ENCODE results near the gene WWOX. TPM values are rescaled to one million over a fixed set of nuclear protein-coding genes. Genes with fewer than 3 reads are reported as not detected.

WWOX gene
- total RNA-seq, 2 donors from 2014 or later, result 10.6 to 13.1 TPM

GRCh38 chr16:79104567-79104966, 1005.1 kb downstream of the WWOX start:
- ATAC-seq (no peak), DNase-seq (no peak)
- intact Hi-C loops (cut with DNase I, micrococcal nuclease), result no loop called here

DNA sequence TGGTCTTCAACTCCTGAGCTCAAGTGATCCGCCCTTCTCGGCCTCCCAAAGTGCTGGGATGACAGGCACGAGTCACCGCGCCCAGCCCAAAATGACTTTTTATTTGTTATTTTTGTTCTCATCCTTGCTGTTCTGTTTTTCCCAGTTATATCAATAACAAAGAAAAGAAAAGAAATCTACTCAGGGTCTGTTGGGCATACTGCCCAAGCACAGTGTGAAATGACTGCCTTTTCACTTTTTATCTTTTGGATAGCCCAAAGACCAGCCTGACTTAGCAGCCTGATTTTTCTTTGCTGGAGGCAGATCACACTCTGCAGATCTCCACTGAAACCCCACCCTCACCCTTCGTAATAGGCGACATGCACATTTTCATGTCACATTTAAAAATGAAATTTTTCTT, 1007.8 kb downstream of the WWOX start:
- intact Hi-C loops (cut with DNase I, micrococcal nuclease), result no loop called here
- DNase-seq (no peak), ATAC-seq (no peak)

DNA sequence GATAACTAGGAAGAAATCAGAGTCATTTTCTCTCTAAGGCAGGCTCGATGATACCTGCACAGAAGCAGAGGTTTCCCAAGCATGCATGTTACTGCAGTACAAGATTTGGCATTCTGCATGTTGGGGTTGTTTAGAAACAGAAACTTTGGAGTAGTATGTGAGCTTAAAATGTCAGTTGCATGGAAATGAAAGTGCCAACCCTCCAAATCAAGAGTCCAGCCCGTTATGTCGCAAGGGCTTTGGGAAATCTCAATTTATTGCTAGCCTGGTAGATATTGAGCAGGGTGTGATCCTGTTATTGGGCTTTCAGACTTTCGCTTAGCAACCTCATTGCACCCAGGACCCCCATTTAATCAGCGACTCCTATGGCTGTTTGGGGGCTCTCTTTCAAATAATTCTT, 1010.3 kb downstream of the WWOX start:
- ATAC-seq, result no peak
- intact Hi-C loops (cut with DNase I, micrococcal nuclease), result no loop called here
- no peak for DNase-seq

- ATAC-seq, result no peak
- DNase-seq, result no peak
- intact Hi-C loops (cut with DNase I, micrococcal nuclease), result no loop called here
Measured at GRCh38 chr16:79110242-79110641, 1010.8 kb downstream of the WWOX start.

- no peak for ATAC-seq
- DNase-seq, result no peak
- intact Hi-C loops (cut with DNase I, micrococcal nuclease), result no loop called here
Measured at GRCh38 chr16:79110953-79111352, 1011.5 kb downstream of the WWOX start.

DNA sequence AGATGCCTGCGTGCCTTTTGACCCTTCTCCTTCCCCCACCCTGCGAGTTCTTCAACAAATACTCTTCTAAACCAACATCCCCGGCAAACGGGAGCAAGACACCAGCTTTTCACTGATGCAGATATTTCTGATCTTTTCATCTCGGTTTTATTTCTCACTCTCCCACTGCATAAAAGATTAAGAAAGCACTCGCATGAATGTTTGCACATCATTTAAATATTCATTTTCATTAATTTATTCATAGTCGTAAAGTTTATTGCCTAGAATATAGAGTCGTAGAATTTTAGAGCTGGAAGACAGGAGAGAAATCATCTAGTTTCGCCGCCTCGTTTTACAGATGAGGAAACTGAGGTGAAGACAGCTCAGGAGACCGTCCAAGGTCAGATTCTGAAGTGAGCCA, 1013.0 kb downstream of the WWOX start:
- intact Hi-C loops (cut with DNase I, micrococcal nuclease), result no loop called here
- DNase-seq (no peak), ATAC-seq (no peak)

DNA sequence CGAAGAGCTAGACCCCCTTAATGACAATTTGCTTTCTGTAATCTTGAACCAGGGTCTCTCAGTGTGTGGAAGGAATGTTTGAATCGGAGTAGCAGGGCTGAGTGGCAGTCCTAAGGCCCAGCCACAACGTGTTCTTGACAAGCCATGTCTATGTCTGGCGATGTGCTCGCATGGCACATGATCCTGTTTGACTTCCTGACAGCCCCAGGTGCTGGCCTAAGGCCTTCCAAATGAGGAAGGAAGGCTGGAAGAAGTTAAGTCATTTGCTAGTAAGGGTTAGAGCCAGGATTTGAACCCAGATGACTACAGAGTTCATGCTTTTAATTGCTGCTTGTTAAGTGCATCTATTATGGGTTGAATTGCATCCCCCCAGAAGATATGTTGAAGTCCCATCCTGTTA, 1014.4 kb downstream of the WWOX start:
- ATAC-seq (no peak), DNase-seq (no peak)
- intact Hi-C loops (cut with DNase I, micrococcal nuclease), result no loop called here

- no peak for ATAC-seq
- intact Hi-C loops (cut with DNase I, micrococcal nuclease), result no loop called here
- DNase-seq, result no peak
Measured at GRCh38 chr16:79114759-79115158, 1015.3 kb downstream of the WWOX start.

DNA sequence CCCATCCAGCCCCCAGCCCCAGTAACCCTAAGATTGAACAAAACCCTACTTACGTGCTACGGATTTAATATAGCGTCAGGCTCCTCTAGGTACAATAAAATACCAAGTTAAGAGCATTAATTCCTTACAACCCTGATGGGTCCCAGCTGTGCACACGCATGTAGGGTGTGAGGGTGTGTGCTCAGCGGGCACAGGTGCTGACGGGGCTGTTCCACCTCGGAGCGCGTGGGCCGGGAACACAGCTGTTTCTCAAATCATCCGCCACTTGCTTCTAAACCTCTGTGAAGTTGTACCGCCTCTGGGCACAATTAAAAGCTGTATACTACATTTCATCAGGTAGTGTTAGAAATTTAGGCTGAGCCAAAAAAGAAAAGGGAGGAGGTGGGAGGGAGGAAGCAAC, 1022.5 kb downstream of the WWOX start:
- no peak for ATAC-seq
- DNase-seq, result no peak
- intact Hi-C loops (cut with DNase I, micrococcal nuclease), result no loop called here

DNA sequence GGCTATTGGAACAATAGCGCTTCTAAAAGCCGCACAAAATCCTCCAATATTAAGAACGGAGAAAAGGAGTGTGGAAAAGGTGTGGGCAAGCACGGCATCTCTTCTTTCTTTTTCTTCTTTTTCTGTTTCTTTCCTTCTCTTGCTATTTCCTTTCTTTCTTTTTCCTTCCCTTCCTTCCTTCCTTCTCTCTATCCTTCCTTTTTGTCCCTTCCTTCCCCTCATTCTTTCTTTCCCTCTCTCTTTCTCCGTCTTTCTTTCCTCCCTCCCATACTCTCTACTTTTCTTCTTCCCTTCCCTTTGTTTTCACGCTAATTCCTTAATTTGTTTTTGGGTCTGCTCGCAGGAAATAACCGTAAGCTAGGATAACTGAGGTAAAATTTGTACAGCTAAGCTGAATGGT, 1022.9 kb downstream of the WWOX start:
- intact Hi-C loops (cut with DNase I, micrococcal nuclease), result no loop called here
- DNase-seq (no peak), ATAC-seq (no peak)

GRCh38 chr16:79124016-79124756, 1024.7 kb downstream of the WWOX start:
- DNase-seq, result no peak
- no peak for ATAC-seq
- intact Hi-C loops (cut with DNase I, micrococcal nuclease), result no loop called here

DNA sequence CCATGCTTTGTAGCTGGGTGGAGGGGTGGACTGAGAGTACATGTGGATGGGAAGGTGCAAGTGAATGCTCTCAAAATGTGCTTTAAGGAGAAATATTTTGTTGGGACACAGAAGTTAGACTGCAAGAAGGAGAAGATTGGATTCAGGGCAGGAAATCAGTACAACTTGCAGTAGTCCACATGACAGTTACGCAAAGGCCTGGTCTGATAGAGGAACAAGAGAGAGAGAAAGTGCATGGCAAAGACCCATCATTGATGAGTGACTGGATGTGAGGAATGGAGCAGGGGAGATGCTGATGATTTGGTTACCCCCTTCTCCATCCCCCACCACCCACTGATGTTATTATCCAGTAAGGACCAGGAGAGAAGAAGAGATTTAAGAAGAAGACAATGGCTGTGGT, 1028.3 kb downstream of the WWOX start:
- no peak for DNase-seq
- intact Hi-C loops (cut with DNase I, micrococcal nuclease), result no loop called here
- ATAC-seq, result no peak

- ATAC-seq (no peak), DNase-seq (no peak)
- intact Hi-C loops (cut with DNase I, micrococcal nuclease), result no loop called here
Measured at GRCh38 chr16:79128706-79129105, 1029.3 kb downstream of the WWOX start.

GRCh38 chr16:79130616-79131015, 1031.2 kb downstream of the WWOX start:
- intact Hi-C loops (cut with DNase I, micrococcal nuclease), result no loop called here
- no peak for DNase-seq

DNA sequence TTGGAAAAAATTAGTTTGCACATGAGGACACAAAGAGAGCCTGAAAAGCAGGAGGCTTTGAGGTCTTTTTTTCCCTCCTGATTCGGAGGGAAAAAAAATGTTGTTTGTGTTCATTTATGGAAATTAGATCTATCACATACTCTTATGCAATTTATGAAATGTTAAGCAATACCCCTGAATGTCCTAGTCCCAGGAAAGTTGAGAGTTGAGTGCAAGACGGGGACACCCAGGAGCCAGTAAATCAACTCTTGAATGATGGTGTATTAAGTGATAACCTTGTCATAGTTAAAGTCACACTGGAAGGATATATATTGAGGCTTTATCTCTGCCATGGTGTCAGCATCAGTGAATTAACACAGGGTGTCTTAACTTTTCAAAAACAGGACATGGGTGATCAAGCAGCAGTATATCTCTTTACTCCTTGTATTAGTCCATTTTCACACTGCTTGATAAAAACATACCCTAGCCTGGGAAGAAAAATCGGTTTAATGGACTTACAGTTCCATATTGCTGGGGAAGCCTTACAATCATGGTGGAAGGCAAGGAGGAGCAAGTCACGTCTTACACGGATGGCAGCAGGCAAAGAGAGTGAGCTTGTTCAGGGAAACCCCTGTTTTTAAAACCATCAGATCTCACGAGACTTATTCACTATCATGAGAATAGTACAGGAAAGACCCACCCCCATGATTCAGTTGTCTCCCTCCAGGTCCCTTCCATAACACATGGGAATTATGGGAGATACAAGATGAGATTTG, 1032.0 kb downstream of the WWOX start:
- ATAC-seq, result no peak
- intact Hi-C loops (cut with DNase I, micrococcal nuclease), result no loop called here
- no peak for DNase-seq

More at GRCh38 chr16:79130616-79131015, 1031.2 kb downstream of the WWOX start:
- ATAC-seq, result no peak

- intact Hi-C loops (cut with DNase I, micrococcal nuclease), result no loop called here
- DNase-seq (peak in 1 of 2 donors; percentile 8), ATAC-seq (no peak)
Measured at GRCh38 chr16:79132701-79133100, 1033.2 kb downstream of the WWOX start.

DNA sequence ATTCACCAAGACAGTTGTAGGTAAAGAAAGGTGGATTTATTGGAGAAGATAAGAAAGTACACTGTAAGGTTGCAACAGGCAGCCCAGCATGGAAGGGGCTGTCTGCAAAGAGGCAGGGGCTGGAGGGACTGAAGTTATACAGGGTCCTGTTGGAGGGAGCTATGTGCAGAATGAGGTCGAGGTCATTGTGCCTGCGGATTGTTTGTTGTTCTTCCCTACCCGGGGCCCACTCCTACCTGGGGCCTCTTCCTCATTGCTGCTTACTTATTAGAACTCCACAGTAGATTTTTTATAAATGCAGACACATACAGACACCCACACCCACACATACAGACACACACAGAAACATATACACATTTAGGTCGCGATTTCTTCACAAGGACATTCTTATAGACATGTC, 1034.8 kb downstream of the WWOX start:
- no peak for DNase-seq
- ATAC-seq, result no peak
- intact Hi-C loops (cut with DNase I, micrococcal nuclease), result no loop called here

DNA sequence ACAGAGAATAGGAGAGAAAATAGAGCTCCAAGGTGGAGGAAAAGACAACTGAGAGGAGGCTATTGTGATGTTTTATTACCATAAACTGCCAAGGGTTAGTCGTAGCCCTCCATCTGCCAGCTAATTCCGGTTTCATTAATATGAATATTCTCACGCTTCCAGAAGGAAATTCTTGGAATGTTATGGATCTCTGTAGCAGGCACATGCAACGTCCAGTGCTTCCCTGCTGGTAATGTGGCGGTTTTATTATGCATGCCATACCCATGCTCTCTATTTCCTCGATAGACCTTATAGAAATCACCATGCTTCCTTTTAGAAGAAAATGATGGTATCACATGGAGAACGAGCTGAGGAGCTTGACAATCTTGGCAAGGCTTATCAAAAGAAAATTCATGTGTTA, 1037.5 kb downstream of the WWOX start:
- intact Hi-C loops (cut with DNase I, micrococcal nuclease), result no loop called here
- ATAC-seq, result no peak

DNA sequence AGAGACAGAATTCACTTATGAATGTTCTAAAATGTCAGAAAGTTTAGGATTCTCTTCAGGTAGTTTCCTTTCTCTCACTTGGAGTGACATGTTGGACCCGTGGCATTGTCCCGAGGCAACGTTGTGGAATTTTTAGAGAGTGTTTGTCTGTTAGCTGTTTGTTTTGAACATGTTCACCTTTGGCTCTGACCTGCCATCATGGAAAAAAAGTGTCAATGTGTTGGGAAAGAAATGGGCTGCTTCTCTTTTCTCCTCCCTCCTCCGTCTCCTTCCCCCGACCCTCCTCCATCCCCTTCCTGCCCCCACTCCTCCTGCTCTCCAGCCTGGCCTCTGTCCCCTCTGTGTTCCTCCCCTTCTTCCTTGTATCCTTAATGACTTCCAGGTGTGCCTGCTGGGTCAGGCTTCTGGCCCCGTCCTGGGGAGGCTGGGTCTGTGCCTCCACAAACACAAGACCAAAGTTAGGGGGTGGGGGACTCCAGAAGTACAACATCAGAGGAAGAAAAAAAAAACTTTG, 1038.0 kb downstream of the WWOX start:
- DNase-seq (no peak), ATAC-seq (no peak)
- intact Hi-C loops (cut with DNase I, micrococcal nuclease), result no loop called here

More for the DNA sequence above, 1037.5 kb downstream of the WWOX start:
- no peak for DNase-seq

- intact Hi-C loops (cut with DNase I, micrococcal nuclease), result no loop called here
- ATAC-seq (no peak), DNase-seq (no peak)
Measured at GRCh38 chr16:79139799-79140198, 1040.3 kb downstream of the WWOX start.
